ENCODE measurements around the gene CCSER1. TPM values are rescaled to one million over a fixed set of nuclear protein-coding genes. Genes with fewer than 3 reads are reported as not detected.

The CCSER1 gene
- total and polyA plus RNA-seq, 2 of the 8 experiments (the other 6 are each of a cell fraction or from before 2014, with no cell fraction given), result 0.26 to 0.84 TPM

DNA sequence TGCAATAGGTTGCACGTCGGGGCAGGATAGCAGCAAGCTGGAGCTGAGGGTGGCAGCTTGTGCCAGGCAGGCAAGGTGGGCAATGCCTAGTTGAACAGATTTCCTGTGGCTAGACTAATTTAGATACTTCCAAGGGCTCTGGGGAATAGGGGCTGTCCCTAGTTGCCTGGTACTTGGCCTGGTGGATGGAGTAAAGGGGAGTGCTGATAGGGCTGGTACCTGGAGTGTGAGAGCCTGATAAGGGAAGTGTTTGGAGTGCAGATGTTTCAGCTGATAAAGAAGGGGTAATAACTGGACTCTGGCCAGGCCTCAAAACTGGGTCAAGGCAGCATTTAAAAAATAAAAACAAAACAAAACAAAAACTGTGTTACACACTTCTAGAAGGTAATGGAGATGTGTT lies 665.5 kb downstream of the CCSER1 start:
- no peak for TF ChIP-seq RFX5 (IDR thresholded peaks at IDR 0.05; ENCODE audit: borderline replicate concordance, low read depth, low read length)
- no peak for TF ChIP-seq GTF2F1 (IDR thresholded peaks at IDR 0.05; ENCODE audit: borderline replicate concordance, low read depth, low read length)
- TF ChIP-seq, protein P1, sequence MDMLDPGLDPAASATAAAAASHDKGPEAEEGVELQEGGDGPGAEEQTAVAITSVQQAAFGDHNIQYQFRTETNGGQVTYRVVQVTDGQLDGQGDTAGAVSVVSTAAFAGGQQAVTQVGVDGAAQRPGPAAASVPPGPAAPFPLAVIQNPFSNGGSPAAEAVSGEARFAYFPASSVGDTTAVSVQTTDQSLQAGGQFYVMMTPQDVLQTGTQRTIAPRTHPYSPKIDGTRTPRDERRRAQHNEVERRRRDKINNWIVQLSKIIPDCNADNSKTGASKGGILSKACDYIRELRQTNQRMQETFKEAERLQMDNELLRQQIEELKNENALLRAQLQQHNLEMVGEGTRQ (IDR thresholded peaks at IDR 0.05; ENCODE audit: low read length), result no peak
- no peak for TF ChIP-seq GABPA (IDR thresholded peaks at IDR 0.05; ENCODE audit: borderline replicate concordance, insufficient read depth, low read length)
- no peak for TF ChIP-seq PHF8 (conservative IDR thresholded peaks at IDR 0.05; ENCODE audit: low read depth, low read length)
- Histone ChIP-seq H2BK12ac (ENCODE audit: low read depth, low read length) (no peak overlapping the region), H2BK5ac (ENCODE audit: low read depth, low read length) (no peak overlapping the region), H3K4ac (replicated peaks; ENCODE audit: insufficient read length, low read depth, low read length) (no peak overlapping the region), H4K91ac (replicated peaks; ENCODE audit: insufficient read length, low read length) (no peak overlapping the region), H2BK20ac (ENCODE audit: low read length) (no peak overlapping the region), H3K18ac (ENCODE audit: extremely low read depth, low read length) (no peak overlapping the region), H3K27ac (ENCODE audit: low read depth, low read length) (no peak overlapping the region), H3K14ac (ENCODE audit: insufficient read length) (no peak overlapping the region), H4K8ac (ENCODE audit: extremely low read depth, insufficient read depth, low read length) (no peak overlapping the region), H2BK120ac (replicated peaks; ENCODE audit: low read depth, low read length) (no peak overlapping the region), H3K56ac (replicated peaks; ENCODE audit: insufficient read length, low read depth, low read length) (no peak overlapping the region), H3K27me3 (replicated peaks in 1 of 4; ENCODE audit: control insufficient read depth in 3 of 4, extremely low read depth in 1 of 4, insufficient read depth in 3 of 4, low read length in 3 of 4) (no peaks in the 10 kb centered on the region), H3K23me2 (ENCODE audit: low read depth, low read length) (no peaks in the 10 kb centered on the region), H4K20me1 (replicated peaks in 1 of 2; ENCODE audit: control insufficient read depth in 1 of 2, insufficient read depth in 2 of 2, low read length in 2 of 2) (no peaks in the 10 kb centered on the region), H3K9ac (replicated peaks in 1 of 4; ENCODE audit: extremely low read depth in 1 of 4, low read depth in 3 of 4, low read length in 3 of 4) (no peak overlapping the region), H3K4me1 (replicated peaks in 1 of 4; ENCODE audit: control insufficient read depth in 3 of 4, insufficient read depth in 4 of 4, low read length in 3 of 4) (no peaks in the 10 kb centered on the region), H3K23ac (ENCODE audit: insufficient read length) (no peak overlapping the region), H3K9me3 (ENCODE audit: insufficient read depth in 2 of 2, low read depth in 1 of 2, low read length in 1 of 2) (0 out of 4 replicates have a peak, but pooled peaks cover 6% of the 10 kb centered on the region in 2 experiments), H3K79me2 (ENCODE audit: control insufficient read depth in 1 of 2, insufficient read depth in 2 of 2, low read length in 2 of 2) (no peaks in the 10 kb centered on the region), H3K4me2 (ENCODE audit: insufficient read depth in 1 of 2, low read depth in 2 of 2, low read length in 2 of 2) (no peak overlapping the region), H4K5ac (ENCODE audit: insufficient read length, low read depth, low read length) (no peak overlapping the region), H3K79me1 (ENCODE audit: low read depth, low read length) (no peaks in the 10 kb centered on the region), H2AK5ac (ENCODE audit: low read depth, low read length) (no peak overlapping the region), H3K36me3 (ENCODE audit: control insufficient read depth in 2 of 4, insufficient read depth in 4 of 4, low read length in 3 of 4) (no peaks in the 10 kb centered on the region; a peak in 1 of 8 replicates), H2AFZ (ENCODE audit: low read length) (no peak overlapping the region), H3K4me3 (ENCODE audit: extremely low read depth in 1 of 4, insufficient read depth in 2 of 4, low read depth in 3 of 4, low read length in 4 of 4) (no peak overlapping the region), H2BK15ac (ENCODE audit: low read length) (no peak overlapping the region)
- CTCF ChIA-PET (ENCODE audit: partially characterized antibody), result interaction anchor here (1.0 kb wide), 1 partner anchor 77 kb away, joined by 3 read pairs; no protein-coding TSS in a partner anchor
- no peak for DNase-seq (ENCODE audit: low read depth in 1 of 2, low spot score in 2 of 2)
- 86% methylated on average over 2 of the region's 2 CpGs; no CpG with 5 or more reads in 1 of the 2 experiments for WGBS, 2 experiments (ENCODE audit: extremely low coverage in 1 of 2, insufficient coverage in 1 of 2, insufficient read length in 1 of 2, insufficient replicate concordance in 2 of 2, low coverage in 1 of 2, low lambda C conversion rate in 2 of 2, missing lambda C conversion rate in 1 of 2)
- FAIRE-seq, result no peak
- POLR2A ChIA-PET (ENCODE audit: partially characterized antibody), result no interaction called here
